Forelimb muscle (tissue), 1 donor: ENCODE measurements around the gene CAMK2A. TPM values are rescaled to one million over a fixed set of nuclear protein-coding genes. Genes with fewer than 3 reads are reported as not detected.

Source experiments
- polyA plus RNA-seq: library from polyadenylated mRNA; unstranded; fragments of 120-200 nt; gene quantifications from one replicate; pipeline ENCODE4 v1.2.1, GENCODE V29; 2013; ENCODE audit not compliant: insufficient read length

The CAMK2A gene
- polyA plus RNA-seq, 1 donor: 96.2 TPM

Other genes starting within 250 kb of the CAMK2A start
- 22.9 TPM for gene CSF1R, start 203.2 kb downstream of the CAMK2A start, polyA plus RNA-seq
- 115 TPM for gene PDGFRB, start 133.9 kb downstream of the CAMK2A start, polyA plus RNA-seq
- gene CDX1, start 123.0 kb downstream of the CAMK2A start, polyA plus RNA-seq: 0.24 TPM
- 0.30 TPM for gene SLC6A7, start 99.7 kb downstream of the CAMK2A start, polyA plus RNA-seq
- 5.7 TPM for gene ARSI, start 13.1 kb upstream of the CAMK2A start, polyA plus RNA-seq
- gene TCOF1, start 67.9 kb upstream of the CAMK2A start, polyA plus RNA-seq: 16.9 TPM
- gene CD74, start 123.1 kb upstream of the CAMK2A start, polyA plus RNA-seq: 75.3 TPM
- 3,181 TPM for gene RPS14, start 160.0 kb upstream of the CAMK2A start, polyA plus RNA-seq
- gene NDST1, start 218.4 kb upstream of the CAMK2A start, polyA plus RNA-seq: 46.9 TPM